Ishikawa (cell line): Measurements from ENCODE around the gene TEX14.

Experiments used
- CEBPB ChIP-seq: IDR thresholded peaks from 2 replicates; pipeline ENCODE4 v1.6.1; 2012
- CREB1 ChIP-seq: IDR thresholded peaks from 2 replicates; pipeline ENCODE4 v1.6.1; 2012; ENCODE audit warnings: low read depth
- EGR1 ChIP-seq: IDR thresholded peaks from 2 replicates; pipeline ENCODE4 v1.6.1; 2012
- EP300 ChIP-seq: IDR thresholded peaks from 2 replicates; pipeline ENCODE4 v1.6.1; 2012; ENCODE audit warnings: borderline replicate concordance
- FOXM1 ChIP-seq: IDR thresholded peaks from 2 replicates; pipeline ENCODE4 v1.6.1; 2012; ENCODE audit warnings: low read depth, borderline replicate concordance
- NFIC ChIP-seq: IDR thresholded peaks from 2 replicates; pipeline ENCODE4 v1.6.1; 2012
- RAD21 ChIP-seq: IDR thresholded peaks from 2 replicates; pipeline ENCODE4 v1.6.1; 2012; ENCODE audit warnings: low read depth
- TAF1 ChIP-seq: IDR thresholded peaks from 2 replicates; pipeline ENCODE4 v1.6.1; 2012; ENCODE audit warnings: low read depth, mild to moderate bottlenecking
- TCF12 ChIP-seq: IDR thresholded peaks from 2 replicates; pipeline ENCODE4 v1.6.1; 2012; ENCODE audit warnings: low read depth
- TEAD4 ChIP-seq: IDR thresholded peaks from 2 replicates; pipeline ENCODE4 v1.6.1; 2012
- YY1 ChIP-seq: IDR thresholded peaks from 2 replicates; pipeline ENCODE4 v1.6.1; 2012; ENCODE audit warnings: low read depth
- ZBTB7A ChIP-seq: IDR thresholded peaks from 2 replicates; pipeline ENCODE4 v1.6.1; 2012; ENCODE audit warnings: low read depth
- TF ChIP-seq, protein P1 (sequence below): IDR thresholded peaks from 2 replicates; pipeline ENCODE4 v1.6.1; 2012
- TF ChIP-seq, protein P2 (sequence below): IDR thresholded peaks from 2 replicates; pipeline ENCODE4 v1.6.1; 2012; ENCODE audit warnings: low read depth, mild to moderate bottlenecking
- TF ChIP-seq, protein P3 (sequence below): IDR thresholded peaks from 2 replicates; pipeline ENCODE4 v1.6.1; 2012

TEX14 gene

DNA sequence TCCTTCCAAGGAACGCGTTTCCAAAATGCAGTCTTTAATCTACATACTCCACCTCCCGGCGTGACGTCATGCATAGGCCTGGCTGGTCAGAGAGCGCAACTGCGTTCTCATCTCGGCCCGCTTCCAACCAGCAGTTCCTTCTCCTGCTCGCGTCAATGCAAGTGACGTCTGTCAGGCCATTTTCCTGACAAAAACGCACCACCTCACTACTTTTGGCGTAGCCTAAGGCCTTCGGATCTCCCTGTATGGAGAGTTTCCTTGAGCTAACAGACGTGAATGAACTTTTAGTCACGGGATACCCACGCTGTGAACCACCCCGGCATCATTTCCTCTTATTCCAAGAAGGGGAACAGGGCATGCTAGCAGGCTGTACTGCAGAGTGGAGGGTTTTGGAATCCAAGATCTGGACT, 25.0 kb downstream of the TEX14 start:
- TF ChIP-seq, protein P1, sequence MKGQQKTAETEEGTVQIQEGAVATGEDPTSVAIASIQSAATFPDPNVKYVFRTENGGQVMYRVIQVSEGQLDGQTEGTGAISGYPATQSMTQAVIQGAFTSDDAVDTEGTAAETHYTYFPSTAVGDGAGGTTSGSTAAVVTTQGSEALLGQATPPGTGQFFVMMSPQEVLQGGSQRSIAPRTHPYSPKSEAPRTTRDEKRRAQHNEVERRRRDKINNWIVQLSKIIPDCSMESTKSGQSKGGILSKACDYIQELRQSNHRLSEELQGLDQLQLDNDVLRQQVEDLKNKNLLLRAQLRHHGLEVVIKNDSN = no peak
- no peak for TF ChIP-seq TEAD4
- TF ChIP-seq TCF12 = no peak
- no peak for TF ChIP-seq NFIC
- TF ChIP-seq YY1 = no peak
- TF ChIP-seq EP300 = no peak
- no peak for TF ChIP-seq RAD21
- no peak for TF ChIP-seq EGR1
- TF ChIP-seq ZBTB7A = no peak
- TF ChIP-seq FOXM1 = no peak

DNA sequence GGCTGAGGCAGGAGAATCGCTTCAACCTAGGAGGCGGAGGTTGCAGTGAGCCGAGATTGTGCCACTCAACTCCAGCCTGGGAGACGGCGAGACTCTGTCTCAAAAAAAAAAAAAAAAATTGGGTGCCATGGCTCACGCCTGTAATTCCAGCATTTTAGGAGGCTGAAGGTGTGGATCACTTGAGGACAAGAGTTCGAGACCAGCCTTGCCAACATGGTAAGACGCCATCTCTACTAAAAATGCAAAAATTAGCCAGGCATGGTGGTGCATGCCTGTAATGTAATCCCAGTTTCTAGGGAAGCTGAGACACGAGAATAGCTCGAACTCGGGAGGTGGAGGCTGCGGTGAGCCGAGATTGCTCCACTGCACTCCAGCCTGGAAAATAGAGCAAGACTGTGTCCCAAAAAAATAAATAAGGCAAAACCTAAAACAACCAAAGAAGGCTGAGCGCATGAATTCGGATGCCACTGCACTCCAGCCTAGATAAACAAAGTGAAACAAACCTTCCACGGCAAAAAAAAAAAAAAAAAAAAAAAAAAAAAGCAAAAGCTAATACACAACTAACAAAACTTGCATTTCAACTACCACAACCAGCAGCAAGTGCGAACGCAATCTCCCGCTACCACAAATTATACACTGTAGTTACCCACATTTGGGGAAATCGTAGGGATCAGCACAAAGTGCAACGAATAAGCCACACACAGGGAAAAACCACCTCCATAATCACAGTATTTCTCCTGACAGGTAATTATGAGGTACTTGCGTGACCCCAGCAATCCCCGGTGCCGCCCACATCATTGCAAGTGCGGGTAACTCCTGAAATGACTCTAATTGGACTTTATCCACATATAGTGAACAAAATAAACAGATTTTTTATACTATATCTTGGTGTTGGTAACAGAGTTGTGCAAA, 25.6 kb downstream of the TEX14 start:
- TF ChIP-seq TCF12 (no peak), NFIC (no peak)

DNA sequence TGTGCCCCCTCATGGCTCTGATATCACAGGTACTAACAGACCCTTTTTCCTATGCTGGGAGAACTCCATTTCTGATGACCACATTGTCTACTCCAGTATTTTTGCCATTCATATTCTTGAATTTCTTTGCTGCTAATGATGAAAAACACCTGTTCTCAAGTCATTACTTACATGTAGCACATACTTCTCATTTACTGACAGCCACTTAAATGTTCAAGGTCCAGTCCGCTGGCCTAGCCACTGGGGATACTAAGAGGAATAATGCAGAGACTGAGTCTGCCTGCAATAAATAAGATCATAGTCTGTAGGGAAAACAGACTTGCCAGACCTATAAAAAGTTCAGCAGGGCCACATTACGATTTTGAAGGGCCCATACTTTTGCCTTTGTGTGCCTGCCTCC, 27.5 kb downstream of the TEX14 start:
- TF ChIP-seq, protein P1 = no peak
- TF ChIP-seq, protein P2, sequence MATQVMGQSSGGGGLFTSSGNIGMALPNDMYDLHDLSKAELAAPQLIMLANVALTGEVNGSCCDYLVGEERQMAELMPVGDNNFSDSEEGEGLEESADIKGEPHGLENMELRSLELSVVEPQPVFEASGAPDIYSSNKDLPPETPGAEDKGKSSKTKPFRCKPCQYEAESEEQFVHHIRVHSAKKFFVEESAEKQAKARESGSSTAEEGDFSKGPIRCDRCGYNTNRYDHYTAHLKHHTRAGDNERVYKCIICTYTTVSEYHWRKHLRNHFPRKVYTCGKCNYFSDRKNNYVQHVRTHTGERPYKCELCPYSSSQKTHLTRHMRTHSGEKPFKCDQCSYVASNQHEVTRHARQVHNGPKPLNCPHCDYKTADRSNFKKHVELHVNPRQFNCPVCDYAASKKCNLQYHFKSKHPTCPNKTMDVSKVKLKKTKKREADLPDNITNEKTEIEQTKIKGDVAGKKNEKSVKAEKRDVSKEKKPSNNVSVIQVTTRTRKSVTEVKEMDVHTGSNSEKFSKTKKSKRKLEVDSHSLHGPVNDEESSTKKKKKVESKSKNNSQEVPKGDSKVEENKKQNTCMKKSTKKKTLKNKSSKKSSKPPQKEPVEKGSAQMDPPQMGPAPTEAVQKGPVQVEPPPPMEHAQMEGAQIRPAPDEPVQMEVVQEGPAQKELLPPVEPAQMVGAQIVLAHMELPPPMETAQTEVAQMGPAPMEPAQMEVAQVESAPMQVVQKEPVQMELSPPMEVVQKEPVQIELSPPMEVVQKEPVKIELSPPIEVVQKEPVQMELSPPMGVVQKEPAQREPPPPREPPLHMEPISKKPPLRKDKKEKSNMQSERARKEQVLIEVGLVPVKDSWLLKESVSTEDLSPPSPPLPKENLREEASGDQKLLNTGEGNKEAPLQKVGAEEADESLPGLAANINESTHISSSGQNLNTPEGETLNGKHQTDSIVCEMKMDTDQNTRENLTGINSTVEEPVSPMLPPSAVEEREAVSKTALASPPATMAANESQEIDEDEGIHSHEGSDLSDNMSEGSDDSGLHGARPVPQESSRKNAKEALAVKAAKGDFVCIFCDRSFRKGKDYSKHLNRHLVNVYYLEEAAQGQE = no peak
- TF ChIP-seq TCF12 = no peak
- no peak for TF ChIP-seq CREB1
- TF ChIP-seq YY1 = no peak
- no peak for TF ChIP-seq FOXM1
- TF ChIP-seq TEAD4 = no peak
- TF ChIP-seq TAF1 = no peak
- TF ChIP-seq, protein P3, sequence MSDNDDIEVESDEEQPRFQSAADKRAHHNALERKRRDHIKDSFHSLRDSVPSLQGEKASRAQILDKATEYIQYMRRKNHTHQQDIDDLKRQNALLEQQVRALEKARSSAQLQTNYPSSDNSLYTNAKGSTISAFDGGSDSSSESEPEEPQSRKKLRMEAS = no peak
- no peak for TF ChIP-seq EGR1
- no peak for TF ChIP-seq CEBPB
- no peak for TF ChIP-seq ZBTB7A
- no peak for TF ChIP-seq RAD21
- no peak for TF ChIP-seq NFIC
- no peak for TF ChIP-seq EP300

DNA sequence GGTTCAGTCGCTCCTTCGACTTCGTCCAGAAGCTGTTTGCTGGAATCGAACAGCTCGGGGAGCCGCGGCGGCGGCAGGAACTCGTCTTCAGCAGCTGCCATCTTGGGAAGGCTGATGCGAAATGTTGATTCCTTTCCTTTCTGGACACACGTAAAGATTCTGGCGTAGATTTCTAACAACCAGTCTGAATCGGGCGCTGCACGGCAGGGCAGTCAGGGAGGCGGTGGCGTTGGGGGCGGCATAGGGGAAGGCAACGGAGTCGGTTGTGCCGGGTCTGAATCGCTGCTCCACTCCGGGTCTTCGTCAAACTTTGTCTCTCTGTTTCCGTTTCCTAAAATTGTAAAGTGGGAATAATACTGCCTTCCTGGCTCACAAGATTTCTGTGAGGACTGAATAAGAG, 30.3 kb downstream of the TEX14 start:
- TF ChIP-seq CEBPB = no peak
- no peak for TF ChIP-seq RAD21
- TF ChIP-seq TCF12 = no peak
- TF ChIP-seq EP300 = no peak
- TF ChIP-seq, protein P1 = no peak
- no peak for TF ChIP-seq TAF1
- TF ChIP-seq FOXM1 = no peak
- TF ChIP-seq EGR1 = no peak
- no peak for TF ChIP-seq CREB1
- no peak for TF ChIP-seq ZBTB7A
- no peak for TF ChIP-seq NFIC
- no peak for TF ChIP-seq YY1
- TF ChIP-seq TEAD4 = no peak
- TF ChIP-seq, protein P3 = no peak
- TF ChIP-seq, protein P2 = no peak

DNA sequence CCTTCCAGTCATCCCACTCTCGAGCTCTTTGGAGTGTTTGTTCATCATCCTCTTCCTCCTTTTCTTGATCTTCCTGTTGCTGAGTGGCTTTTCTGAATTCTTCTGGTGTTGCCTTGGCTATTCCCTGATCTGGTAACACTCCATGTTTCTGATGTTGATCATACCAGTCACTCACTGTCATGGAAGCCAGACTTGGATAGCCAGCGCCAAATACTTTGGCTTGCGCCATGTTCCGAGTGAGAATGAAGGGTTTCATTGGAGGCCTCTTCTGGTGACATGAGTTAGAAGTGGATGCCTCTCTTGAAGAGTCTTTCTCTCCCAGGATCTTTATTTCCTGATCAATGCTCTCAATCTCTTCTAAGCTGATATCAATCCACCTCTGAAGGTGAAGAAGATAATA, 31.2 kb downstream of the TEX14 start:
- no peak for TF ChIP-seq RAD21
- TF ChIP-seq TCF12 = no peak
- TF ChIP-seq FOXM1 = no peak
- TF ChIP-seq YY1 = no peak
- TF ChIP-seq ZBTB7A = no peak
- TF ChIP-seq CREB1 = no peak
- TF ChIP-seq EGR1 = no peak
- no peak for TF ChIP-seq CEBPB
- TF ChIP-seq TEAD4 = no peak
- TF ChIP-seq, protein P3 = no peak
- TF ChIP-seq, protein P1 = no peak
